Mesothelial cell of epicardium (in vitro differentiated cells): Measurements from ENCODE around the gene HDAC4. TPM values are rescaled to one million over a fixed set of nuclear protein-coding genes. Genes with fewer than 3 reads are reported as not detected.
A peak's percentile ranks its signal among the peaks of the same experiment; 100 is the strongest.
"Not testable (repeated sequence)": the region's sequence is repeated elsewhere in the genome, so short reads cannot be mapped to it uniquely, and the experiment has no call there.

ENCODE experiments used
- DNase-seq, 2 experiments: peaks; one replicate each; pipeline ENCODE4 v3.0.0; 2021; ENCODE audit warnings: low spot score in 2 of 2; ENCODE audit not compliant: unreplicated experiment in 2 of 2
- H3K27ac Mint-ChIP-seq: 2 replicates; pipeline ENCODE4 v1.8.0; 2021; ENCODE audit warnings: mixed read lengths
- H3K27me3 Mint-ChIP-seq: 2 replicates; pipeline ENCODE4 v1.8.0; 2021; ENCODE audit warnings: low read depth, mixed read lengths
- H3K36me3 Mint-ChIP-seq: 2 replicates; pipeline ENCODE4 v1.8.0; 2021; ENCODE audit warnings: mixed read lengths
- H3K4me1 Mint-ChIP-seq: 2 replicates; pipeline ENCODE4 v1.8.0; 2021; ENCODE audit warnings: mixed read lengths
- H3K4me3 Mint-ChIP-seq: 2 replicates; pipeline ENCODE4 v1.8.0; 2021; ENCODE audit warnings: mild to moderate bottlenecking, moderate library complexity, mixed read lengths
- H3K9me3 Mint-ChIP-seq: 2 replicates; pipeline ENCODE4 v1.8.0; 2021; ENCODE audit warnings: mixed read lengths
- CTCF ChIP-seq: fragments of 200-600 bp; sonication (generic); IDR thresholded peaks from one replicate; pipeline ENCODE4 v1.5.0; 2021; ENCODE audit warnings: antibody characterized with exemption; ENCODE audit not compliant: unreplicated experiment
- total RNA-seq: library from RNA; stranded (reverse); gene quantifications from 3 replicates; pipeline ENCODE4 v1.2.1, GENCODE V29; 2021

HDAC4 gene
- total RNA-seq, 1 donor from 2014 or later, result 59.2 TPM

GRCh38 chr2:239073745-239074530, 326.9 kb downstream of the HDAC4 start:
- no peak for TF ChIP-seq CTCF

DNA sequence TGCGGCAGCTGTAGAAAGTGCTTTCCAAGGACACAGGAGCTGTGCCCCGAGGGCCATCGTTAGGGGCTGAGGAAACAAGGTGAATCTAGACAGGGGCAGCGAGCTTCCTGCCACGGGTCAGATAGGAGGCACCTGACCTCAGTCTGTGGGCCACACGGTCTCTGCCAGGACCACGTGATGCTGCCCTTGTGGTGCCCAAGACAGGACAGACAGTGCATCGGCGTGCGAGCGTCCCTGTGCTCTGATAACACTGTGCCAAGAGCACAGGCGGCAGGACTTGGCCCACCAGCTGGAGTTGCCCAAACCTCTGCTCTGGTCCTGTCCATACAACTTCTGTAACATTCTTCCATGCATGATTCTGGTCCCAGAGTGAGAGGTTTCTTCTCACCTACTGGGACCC, 327.6 kb downstream of the HDAC4 start:
- TF ChIP-seq CTCF, result no peak
- Mint-ChIP-seq H3K27ac (no peak overlapping the region), H3K27me3 (no peaks in the 10 kb centered on the region), H3K9me3 (no peaks in the 10 kb centered on the region), H3K4me3 (no peak overlapping the region), H3K36me3 (peaks cover 23% of the 10 kb centered on the region), H3K4me1 (peaks cover 21% of the 10 kb centered on the region)
- DNase-seq, result no peak

More at GRCh38 chr2:239073745-239074530, 326.9 kb downstream of the HDAC4 start:
- H3K27ac Mint-ChIP-seq, result peak overlapping the region; percentile 56
- H3K4me3 Mint-ChIP-seq, result no peak overlapping the region
- H3K36me3 Mint-ChIP-seq, result peaks cover 23% of the 10 kb centered on the region
- H3K27me3 Mint-ChIP-seq, result no peaks in the 10 kb centered on the region
- no peak for DNase-seq
- no peaks in the 10 kb centered on the region for H3K9me3 Mint-ChIP-seq
- peaks cover 27% of the 10 kb centered on the region for H3K4me1 Mint-ChIP-seq

DNA sequence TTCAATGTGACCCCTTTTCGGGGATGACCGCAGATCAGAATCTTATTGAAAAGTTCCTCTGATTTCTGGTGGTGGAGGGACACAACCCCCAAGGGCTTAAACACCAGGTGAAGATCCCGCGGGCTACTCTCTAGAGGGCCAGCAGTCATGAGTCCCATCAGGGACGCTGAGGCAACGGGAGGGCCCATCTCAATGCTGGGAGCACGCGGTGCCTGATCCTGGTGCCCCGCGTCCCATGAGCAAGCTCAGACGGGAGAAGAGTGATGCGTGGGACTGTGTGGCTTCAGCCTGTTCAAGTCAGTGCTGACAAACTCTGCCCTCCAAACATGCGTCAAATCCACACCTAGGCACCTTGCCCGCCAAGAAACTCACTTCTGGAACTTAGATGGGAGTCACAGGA, 328.0 kb downstream of the HDAC4 start:
- H3K4me1 Mint-ChIP-seq, result peaks cover 16% of the 10 kb centered on the region
- DNase-seq, result no peak

DNA sequence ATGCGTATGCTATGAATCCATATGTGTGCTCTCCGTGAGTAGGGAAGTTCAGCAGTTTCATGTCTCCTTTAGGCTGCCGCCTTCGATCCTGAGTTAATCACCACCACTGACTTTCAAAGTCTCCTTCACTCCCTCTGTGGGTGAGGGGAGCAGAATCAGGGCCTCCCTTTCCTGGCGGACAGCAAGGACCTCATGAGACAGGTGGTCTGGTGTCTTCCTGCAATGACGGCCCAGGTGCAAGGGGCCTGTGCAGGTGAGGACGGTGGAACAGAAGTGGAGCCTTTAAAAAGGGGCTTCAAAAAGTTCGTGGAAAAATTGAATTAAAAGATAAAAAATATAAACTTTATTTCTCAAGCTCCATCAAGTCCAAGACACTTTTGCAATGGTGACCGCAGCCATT, 330.4 kb downstream of the HDAC4 start:
- peaks cover 3% of the 10 kb centered on the region for H3K4me1 Mint-ChIP-seq
- no peak overlapping the region for H3K4me3 Mint-ChIP-seq
- no peak for DNase-seq
- TF ChIP-seq CTCF, result no peak
- peaks cover 25% of the 10 kb centered on the region for H3K36me3 Mint-ChIP-seq
- H3K9me3 Mint-ChIP-seq, result no peaks in the 10 kb centered on the region
- H3K27ac Mint-ChIP-seq, result peak overlapping the region; percentile 24
- H3K27me3 Mint-ChIP-seq, result no peaks in the 10 kb centered on the region

More for the DNA sequence above, 328.0 kb downstream of the HDAC4 start:
- no peak overlapping the region for H3K27ac Mint-ChIP-seq
- H3K36me3 Mint-ChIP-seq, result peaks cover 23% of the 10 kb centered on the region
- no peaks in the 10 kb centered on the region for H3K9me3 Mint-ChIP-seq
- H3K27me3 Mint-ChIP-seq, result no peaks in the 10 kb centered on the region
- TF ChIP-seq CTCF, result no peak
- no peak overlapping the region for H3K4me3 Mint-ChIP-seq

DNA sequence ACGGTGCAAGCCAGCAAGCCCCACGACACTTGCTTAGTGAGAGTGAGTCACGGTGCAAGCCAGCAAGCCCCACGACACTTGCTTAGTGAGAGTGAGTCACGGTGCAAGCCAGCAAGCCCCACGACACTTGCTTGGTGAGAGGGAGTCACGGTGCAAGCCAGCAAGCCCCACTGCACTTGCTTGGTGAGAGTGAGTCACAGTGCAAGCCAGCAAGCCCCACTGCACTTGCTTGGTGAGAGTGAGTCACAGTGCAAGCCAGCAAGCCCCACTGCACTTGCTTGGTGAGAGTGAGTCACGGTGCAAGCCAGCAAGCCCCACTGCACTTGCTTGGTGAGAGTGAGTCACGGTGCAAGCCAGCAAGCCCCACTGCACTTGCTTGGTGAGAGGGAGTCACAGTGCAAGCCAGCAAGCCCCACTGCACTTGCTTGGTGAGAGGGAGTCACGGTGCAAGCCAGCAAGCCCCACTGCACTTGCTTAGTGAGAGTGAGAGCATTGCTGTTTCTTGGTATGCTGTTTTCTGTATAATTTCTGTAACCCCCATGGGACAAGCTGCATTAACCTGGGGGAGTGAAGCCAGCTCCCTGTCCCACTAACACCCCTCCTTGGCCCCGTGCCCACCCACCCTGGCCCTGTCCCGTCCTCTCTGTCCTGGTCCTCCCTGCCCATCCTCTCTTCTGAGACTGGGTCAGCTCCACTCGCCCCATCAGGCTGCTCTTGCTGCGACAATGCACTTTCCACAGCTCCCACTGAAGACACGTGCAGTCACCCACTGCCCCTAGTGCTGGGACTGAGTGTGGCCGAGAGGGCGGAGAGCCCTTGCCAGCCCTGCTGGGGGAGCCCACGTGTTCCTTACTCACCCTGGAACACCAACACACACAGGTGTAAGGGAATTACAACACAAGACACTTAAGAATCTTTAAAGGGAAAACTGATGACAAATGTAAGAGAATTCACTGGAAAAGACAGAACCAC, 331.2 kb downstream of the HDAC4 start:
- H3K4me3 Mint-ChIP-seq, result not testable (repeated sequence)

DNA sequence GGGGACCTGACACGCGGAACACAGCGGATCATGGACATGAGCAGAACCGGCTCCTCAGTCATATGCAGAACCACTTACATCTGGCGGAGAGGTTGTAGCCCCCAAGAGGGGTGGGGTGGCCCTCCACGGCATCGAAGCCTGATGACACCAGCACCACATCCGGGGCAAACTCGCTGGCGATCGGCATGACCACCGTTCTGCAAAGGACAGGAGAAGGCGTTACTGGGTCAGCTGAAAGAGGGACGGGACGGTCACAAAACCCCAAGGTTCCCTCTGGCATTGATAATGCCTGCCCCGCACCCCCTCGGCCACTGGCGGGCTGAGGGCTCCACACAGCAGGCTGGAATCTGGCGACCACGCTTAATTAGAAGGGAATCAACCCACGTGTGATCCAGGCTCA, 332.4 kb downstream of the HDAC4 start:
- Mint-ChIP-seq H3K27ac (no peak overlapping the region), H3K9me3 (no peaks in the 10 kb centered on the region), H3K4me1 (peaks cover 3% of the 10 kb centered on the region), H3K4me3 (no peak overlapping the region), H3K36me3 (peaks cover 23% of the 10 kb centered on the region), H3K27me3 (no peaks in the 10 kb centered on the region)
- TF ChIP-seq CTCF, result no peak
- DNase-seq, result no peak

More for the DNA sequence above, 331.2 kb downstream of the HDAC4 start:
- H3K27me3 Mint-ChIP-seq, H3K9me3 Mint-ChIP-seq, H3K4me1 Mint-ChIP-seq, DNase-seq: not testable (repeated sequence)
- H3K36me3 Mint-ChIP-seq, result peaks cover 27% of the 10 kb centered on the region
- peak overlapping the region; percentile 64 for H3K27ac Mint-ChIP-seq
